Smooth muscle cell of the brain vasculature (primary cell): Measurements from ENCODE around the gene EPHB4.

Source experiments
- DNase-seq: peaks from one replicate; pipeline ENCODE4 v3.0.0-alpha.2; 2012; ENCODE audit warnings: low read depth, low spot score

Gene EPHB4

DNA sequence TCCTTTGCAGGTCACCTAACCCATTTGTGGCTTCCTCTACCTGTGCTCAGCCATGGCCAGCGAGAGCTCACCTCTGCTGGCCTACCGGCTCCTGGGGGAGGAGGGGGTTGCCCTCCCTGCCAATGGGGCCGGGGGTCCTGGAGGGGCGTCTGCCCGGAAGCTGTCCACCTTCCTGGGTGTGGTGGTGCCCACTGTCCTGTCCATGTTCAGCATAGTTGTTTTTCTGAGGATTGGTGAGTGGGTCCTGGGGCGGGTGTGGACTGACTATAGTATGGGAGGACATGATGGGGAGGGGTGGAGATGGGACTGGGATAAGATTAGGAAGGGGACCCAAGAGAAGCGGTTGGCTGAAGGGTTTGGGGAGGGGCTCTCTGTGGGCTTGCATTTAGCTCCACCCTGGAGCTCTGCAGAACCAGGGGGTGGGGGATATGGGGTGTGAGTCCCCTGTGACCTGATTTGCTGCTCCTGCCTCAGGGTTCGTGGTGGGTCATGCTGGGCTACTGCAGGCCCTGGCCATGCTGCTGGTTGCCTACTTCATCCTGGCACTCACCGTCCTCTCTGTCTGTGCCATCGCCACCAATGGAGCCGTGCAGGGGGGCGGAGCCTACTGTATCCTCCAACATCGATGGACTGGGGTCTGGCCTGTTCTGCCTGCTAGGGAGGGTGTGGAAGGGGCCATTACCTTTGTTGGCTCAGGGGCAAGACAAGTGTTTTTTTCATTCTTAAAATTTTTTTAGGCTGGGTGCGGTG lies 27.0 kb upstream of the EPHB4 start:
- DNase-seq = no peak

DNA sequence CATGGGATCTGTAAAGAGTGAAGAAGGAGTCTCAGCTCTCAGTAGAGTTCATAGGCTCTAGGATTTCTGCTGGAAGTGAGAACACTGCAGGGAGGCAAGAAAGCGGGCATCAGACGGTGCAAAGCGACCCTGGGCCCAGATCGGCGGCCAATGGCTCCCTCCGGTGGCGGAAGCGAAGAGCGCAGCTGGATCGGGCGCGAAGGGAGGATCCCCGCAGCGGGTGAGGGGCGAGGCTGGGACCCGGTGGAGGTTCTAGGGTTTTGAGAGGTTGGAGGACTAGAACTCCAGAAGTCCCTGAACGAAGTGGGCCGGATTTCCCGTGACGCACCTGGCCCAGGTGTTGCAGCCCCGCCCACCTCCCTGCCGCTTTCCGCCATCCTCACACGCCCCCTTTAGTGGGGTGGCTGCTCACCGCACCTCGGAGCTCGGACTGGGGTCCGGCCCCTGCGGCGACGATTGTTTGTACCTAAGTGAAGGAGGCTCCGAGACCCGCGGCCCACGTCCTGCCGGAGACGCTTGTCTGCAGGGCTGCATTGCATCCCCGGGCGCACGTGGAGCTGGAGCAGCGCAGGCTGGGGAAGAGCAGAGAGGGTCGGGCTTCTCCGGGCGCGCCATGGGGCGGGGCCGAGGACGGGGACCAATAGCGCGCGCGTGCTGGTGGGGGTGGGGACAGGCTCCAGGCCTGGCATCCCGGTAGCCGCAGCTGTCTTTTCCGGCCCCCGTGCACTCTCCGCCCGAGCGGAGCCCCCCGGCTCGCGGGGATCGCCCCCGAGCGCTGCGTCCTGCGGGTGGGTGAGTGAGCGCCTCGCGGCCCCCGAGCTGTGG lies 24.9 kb upstream of the EPHB4 start, which contains the start of gene SLC12A9:
SLC12A9 (plus strand) TSS at position 666 of the 825 bp plus-strand sequence. CDS start 1,485 bp downstream, outside the sequence.
- peak; percentile 69 for DNase-seq

DNA sequence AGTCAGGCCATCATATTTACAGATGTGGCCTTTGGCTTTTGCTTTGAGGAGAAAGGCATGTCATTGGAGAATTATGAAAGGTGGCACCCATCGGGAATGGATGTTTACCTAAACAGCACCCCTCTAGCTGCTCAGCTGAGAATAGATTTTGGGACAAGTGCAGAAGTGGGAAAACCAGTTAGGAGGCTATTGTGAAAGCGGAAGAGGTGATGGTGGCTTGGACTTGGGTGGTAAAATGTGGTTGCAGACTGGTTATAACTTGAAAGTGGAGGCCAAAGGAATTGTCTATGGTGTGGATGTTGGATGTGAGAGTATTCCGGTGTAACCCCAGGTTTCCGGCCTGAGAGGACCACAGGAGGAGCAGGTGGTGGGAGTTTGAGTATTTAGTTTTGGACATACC lies 20.0 kb upstream of the EPHB4 start:
- no peak for DNase-seq

DNA sequence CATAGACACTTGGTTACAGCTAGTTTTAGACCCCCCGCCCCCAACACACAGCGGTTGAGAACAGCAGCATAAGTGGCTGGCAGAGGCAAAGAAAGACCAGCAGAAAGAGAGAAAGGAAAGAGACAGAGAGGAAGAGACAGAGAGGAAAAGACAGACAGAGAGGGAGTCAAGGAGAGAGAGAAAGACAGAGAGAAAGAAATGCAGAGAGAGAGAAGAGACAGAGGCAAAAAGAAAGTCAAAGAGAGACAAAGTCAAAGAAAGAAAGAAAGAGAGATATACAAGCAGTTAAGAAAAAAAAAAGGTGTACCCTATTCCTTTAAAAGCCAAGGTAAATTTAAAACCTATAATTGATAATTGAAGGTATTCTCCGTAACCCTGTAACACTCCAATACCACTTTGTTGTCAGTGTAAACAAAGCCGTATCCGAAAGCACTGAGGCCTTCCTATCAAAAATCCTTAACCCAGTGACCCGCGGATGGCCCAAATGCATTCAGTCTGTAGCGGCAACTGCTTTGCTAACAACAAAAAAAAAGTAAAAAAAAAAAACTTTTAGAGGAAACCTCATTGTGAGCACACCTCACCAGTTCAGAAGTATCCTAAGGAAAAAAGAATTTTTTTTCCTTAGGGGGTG lies 13.3 kb upstream of the EPHB4 start:
- no peak for DNase-seq

DNA sequence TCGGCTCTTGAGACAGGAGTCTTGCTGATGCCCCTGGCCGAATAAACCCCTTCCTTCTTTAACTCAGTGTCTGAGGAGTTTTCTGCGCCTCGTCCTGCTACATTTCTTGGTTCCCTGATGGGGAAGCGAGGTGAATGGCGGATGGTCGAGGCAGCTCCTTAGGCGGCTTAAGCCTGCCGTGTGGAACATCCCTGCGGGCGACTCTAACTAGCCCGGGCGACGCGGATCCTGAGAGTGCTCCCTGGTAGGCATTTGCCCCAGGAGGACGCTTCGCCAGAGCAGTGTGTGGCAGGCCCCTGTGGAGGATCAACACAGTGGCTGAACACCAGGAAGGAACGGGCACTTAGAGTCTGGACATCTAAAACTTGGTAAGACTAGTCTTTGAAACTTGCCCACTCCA lies 12.0 kb upstream of the EPHB4 start:
- DNase-seq = no peak

DNA sequence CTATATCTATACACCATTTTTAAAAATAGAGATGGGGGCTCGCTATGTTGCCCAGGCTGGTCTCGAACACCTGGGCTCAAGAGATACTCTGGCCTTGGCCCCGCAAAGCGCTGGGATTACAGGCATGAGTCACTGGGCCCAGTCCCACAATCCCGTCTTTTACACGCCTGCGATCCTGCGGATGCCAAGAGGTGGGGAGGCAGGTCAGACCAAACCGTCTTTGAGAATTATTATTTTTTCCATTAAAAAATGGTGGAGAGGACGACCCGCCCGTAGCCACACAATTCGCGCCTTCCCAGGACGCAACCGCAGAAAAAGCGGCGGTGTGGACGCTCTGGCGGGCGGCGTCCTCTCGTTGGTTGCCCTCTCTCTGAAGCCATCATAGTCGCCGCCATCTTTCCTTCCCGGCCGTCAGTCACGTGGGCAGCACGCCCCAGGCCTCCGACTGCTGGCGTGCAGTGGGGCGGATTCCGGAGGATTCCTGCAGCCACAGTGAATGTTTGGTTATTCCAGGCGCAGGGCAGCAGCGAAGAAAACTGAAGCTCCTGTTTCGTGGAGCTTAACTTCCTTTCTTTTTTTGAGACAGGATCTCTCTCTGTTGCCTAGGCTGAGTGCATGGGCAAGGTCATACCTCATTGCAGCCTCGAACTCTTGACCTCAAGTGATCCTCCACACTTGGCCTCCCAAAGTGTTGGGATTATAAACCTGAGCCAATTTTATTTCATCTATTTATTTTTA lies 9.9 kb upstream of the EPHB4 start:
- peak; percentile 74 for DNase-seq

DNA sequence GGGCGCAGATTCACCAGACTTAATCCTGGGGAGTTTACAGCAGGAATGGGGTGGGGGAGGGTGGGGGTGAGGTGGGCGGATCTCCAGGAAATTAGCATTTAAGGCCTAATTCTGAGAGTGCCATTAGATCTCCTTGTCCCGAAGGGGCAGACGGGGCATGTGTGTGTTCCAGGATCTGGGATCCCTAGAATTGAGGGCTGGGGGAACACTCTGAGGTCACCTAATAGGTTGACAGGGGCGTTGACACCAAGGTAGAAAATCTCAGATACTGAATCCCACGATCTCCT lies 9.4 kb upstream of the EPHB4 start:
- DNase-seq = no peak

DNA sequence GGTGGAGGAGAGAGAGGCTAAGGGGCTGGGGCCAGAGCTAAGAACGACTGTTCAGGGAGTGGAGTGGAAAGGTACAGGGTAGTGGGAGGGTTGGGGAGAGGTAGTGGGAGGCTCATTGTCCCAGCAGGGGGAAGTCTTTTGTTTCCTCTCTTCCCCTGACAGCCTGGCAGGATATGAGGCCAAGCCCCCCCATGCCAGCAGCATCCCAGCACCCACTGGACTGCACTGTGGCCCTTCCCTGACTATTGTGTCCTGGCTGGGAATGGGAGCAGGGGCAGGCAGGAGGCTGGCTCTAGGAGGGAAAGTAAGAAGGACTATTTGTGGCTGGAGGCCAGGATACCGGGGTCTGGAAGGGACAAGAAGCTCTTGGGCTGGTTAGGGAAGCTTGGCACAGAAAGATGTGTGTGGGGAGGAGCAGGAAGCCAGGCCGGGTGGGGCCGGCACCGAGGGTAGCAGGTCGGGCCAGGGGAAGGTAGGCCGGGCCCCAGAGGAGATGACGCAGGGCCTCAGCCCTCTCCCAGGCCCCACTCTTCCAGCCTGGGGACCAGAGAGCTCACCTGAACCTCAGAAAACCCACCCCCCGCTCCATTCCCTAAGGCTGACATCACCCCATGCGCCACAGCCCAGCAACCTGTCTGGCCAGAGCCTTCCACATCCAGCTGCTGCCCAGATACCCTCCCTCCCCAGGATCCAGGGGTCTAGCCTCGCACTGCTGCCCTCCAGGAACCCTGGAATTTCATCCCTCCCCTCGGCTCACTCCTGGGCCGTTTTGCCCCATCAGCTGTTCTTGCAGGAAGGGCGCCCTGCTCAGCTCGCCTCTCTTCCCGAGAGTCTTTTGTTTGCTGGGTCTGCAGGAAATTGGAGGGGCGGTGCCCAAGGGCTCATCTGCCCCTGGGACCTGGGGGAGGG lies 8.8 kb upstream of the EPHB4 start:
- no peak for DNase-seq

DNA sequence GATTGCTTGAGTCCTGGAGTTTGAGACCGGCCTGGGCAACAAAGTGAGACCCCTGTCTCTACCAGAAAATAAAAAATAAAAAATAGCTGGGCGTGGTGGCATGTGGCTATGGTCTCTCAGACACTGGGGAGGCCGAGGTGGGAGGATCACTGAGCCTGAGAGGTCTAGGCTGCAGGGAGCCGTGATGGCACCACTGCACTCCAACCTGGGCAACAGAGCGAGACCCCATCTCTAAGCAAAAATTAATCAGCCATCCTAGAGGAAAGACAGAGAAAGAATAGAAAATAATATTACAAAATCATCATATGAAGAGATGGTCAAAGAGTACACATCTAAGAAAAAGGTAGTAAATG lies 4.9 kb upstream of the EPHB4 start:
- DNase-seq = no peak

DNA sequence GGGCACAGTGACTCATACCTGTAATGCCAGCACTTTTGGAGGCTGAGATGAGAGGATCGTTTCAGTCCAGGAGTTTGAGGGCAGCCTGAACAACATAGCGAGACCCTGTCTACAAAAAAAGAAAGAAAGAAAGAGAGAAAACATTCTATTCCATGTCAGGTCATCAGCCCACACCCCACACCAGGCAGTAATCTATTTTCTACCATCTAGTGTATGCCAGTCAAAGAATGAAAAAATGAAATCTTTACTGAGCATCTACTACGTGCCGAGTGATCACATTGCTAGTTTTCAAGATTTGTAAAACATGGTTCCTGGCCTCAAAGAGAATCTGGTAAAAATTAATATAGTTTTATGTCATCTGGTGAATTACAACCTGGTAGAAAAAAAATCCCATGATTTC lies 3.1 kb upstream of the EPHB4 start:
- DNase-seq = no peak

DNA sequence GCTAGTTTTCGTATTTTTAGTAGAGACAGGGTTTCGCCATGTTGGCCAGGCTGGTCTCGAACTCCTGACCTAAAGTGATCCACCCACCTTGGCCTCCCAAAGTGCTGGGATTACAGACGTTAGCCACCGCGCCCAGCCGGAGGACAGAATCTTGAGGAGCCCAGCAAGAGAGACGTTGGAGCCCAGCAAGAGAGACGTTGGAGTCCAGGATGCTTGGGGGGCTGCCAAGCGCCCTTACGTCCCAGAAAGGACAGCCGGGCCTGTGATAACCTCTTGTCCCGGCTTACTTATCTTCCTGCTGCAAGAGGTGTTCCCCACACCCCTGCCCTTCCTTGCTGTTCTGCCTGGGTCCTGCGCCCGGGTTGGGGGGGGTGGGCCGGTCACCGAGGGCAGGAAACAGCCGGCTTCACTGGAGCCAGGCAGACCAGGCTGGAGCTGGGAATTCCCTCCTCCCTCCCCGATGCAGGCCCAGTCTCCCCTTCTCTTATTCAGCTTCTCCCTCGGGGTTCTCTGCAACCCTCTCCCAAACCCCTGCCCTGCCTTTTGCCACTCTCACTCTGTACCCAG lies 1.9 kb upstream of the EPHB4 start:
- DNase-seq = no peak

DNA sequence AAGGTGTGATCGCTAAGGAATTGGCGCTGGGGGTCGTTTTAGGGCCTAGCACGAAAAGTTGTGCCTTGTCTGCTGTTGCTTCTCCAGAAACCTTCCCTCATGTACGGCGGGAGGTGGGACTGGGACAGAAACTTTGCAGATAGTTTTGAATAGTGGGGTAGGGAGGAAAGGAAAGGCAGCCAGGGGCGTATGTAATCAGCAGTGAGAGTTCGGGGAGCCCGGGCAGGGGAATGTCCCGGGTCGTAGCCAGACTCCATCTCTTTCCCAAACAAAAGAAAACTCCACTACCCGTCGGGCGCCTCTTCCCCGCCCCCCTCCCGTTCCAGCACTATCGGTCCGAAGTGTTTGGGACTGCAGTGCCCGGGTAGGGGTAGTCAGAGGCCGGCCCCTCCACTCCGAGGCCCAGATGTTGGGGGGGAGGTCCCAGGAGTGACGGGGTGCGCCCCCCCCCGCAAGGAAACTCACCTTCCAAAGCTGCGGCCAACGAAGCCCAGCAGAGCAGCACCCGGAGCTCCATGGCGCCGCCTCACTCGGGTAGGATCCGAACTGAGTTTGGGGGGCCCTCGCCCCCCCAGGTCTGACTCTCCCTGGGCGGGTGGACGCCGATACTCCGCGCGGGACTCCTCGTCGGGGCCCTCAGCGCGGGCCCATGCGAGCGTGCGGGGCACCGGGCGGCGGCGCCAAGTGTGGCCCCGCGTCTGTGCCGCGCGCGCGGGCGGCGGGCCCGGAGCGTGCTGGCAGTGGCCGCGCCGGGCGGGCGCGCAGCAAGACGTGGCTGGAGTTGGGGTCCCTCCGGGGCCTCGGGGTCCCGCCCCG lies 601 bp downstream of the EPHB4 start:
- DNase-seq = no peak

DNA sequence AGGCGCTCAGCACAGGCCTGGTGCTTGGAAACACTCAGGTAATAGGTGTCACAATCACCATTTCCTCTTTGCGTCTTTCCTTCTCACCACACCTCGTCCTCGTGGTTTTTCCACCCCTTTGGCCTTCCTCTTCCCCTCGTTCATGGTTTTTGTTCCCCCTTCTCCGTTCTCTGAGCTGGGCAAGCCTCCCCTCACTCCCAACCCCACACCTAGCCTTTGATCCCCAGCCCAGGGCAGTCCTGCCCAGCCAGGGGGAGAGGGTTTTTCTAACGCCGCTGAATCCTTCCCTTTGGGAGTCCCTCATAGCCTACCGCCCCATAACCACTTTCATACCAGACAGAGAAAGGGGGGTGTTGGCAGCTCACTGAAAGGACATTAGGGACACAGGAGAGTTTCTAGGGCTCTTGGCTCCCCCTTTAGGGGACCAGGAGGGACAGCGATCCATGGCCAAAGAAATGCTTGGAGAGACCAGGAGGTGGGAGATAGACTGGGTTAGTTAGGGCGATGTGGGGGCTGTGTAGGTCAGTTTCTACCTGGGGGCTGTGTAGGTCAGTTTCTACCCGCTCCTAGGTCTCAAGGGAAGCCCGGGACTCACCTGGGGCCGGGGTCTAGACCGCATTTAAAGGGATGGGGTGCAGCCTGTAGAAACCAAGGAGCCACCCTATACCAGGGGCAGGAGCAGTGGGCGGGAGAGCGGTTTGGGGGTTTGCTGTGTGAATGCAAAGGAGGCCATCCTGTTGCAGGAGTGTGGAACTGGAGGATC lies 1.4 kb downstream of the EPHB4 start:
- no peak for DNase-seq

DNA sequence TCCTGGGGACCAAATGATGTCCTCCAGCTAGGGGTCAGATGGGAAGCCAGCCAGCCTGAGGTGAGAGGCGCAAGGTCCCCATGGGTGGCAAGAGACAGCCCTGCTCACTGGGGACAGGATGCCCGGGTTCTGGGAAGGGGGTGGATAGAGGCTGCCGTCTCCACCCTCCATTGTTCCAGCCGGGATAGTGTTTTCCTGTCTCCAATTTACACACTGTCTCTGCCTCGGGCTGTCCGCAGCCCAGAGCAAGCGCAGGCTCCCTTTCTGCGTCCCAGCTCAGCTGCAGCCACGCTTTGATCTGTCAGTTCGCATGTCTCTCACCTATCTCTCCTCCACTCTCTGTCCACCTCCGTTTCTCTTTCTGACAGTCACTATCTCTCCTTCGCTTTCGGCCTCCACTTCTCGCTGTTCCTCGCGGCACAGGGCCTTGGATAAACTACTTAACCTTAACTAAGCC lies 2.1 kb downstream of the EPHB4 start:
- no peak for DNase-seq

DNA sequence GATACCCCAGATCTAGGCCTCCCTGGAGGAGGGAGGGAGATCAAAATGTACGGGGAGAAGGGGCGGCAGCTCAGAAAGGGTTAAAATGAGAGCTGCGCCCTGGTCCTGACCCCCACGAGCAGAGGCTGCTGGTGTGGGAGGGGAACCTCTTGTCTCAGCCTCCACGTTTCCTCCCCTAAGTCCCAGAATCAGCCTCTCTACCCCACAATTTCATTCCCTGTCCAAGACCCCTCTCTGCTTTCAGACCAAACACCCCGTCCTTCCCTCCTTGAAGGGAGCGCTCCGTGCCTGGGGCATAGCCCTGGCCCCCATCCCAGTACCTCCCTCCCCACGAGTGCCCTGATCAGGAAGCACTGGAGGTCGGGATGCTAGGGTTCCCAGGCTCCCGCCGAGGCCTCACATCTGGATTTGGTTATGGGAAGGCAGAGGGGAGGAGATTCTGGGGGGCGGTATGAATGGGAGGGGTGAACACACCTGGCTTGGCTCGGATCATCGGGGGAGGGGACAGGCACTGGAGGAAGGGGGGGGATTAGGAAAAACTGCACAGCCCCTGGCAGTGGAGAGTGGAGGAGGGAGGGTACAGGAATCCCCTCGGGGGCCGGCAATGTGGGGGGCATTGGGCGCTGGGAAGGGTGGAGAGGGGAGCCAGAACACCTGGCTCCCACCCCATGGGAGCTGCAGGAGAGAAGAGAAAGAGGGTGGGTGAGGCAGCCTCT lies 2.7 kb downstream of the EPHB4 start:
- no peak for DNase-seq

DNA sequence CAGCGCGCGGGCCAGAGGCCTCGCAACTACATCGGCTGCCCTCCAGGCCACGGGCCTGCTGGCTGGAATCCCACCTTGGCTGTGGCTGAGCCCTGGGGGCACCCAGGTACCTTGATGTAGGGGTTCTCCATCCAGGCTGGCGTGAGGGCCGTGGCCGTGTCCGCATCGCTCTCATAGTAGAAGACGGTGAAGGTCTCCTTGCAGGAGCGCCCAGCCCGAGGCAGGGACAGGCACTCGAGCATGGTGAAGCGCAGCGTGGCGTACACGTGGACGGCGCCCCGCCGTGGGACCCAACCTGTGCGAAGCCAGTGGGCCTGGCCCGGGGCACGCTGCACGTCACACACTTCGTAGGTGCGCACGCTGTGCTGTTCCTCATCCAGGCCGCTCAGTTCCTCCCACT lies 3.8 kb downstream of the EPHB4 start:
- no peak for DNase-seq

DNA sequence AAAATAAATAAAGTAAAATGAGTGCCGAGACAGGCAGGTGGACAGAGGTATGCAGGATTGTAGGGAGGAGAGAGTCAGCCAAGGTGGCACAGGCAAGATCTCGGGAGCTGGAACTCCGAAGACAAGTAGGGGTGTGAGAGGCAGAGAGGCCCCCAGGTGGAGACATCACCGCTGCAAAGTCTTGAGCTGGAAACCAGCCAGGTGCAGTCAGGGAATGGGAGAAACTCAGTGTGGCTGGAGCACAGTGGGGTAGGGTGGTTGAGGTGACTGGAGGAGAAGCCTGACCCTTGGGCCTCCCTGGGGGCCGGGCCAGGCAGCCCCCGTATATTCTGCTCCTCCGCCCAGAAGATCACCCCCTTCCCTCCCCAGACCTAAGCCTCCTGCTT lies 4.2 kb downstream of the EPHB4 start:
- DNase-seq = no peak
